Psoas muscle (tissue), 8 donors: ENCODE data around the gene KCND3. TPM values are rescaled to one million over a fixed set of nuclear protein-coding genes. Genes with fewer than 3 reads are reported as not detected.

Experiments
- ATAC-seq, 4 donors: fragments of 200-7000 bp; cut with Tn5 transposase; one replicate each; pipeline ENCODE4 v1.9.1; 2020; ENCODE audit warnings: moderate library complexity in 3 of 4, mild to moderate bottlenecking in 2 of 4
- DNase-seq, 2 donors: peaks; one replicate each; pipeline ENCODE4 v3.0.0-alpha.2; 2020
- H3K27ac ChIP-seq: fragments of 200-600 bp; one replicate; pipeline ENCODE4 v1.8.0; 2022
- H3K27me3 ChIP-seq, 3 donors: fragments of 200-600 bp in 1 of 3; one replicate each; pipeline versions ENCODE4 v1.6.1 to v1.8.0; 2013 to 2022; ENCODE audit warnings: low read length in 2 of 3, mild to moderate bottlenecking in 2 of 3, moderate library complexity in 1 of 3; ENCODE audit not compliant: insufficient read depth in 3 of 3
- H3K36me3 ChIP-seq, 2 donors: fragments of 200-600 bp in 1 of 2; one replicate each; pipeline versions ENCODE4 v1.6.1 to v1.8.0; 2013 to 2022; ENCODE audit warnings: low read depth in 1 of 2, mild to moderate bottlenecking in 1 of 2, moderate library complexity in 1 of 2; ENCODE audit not compliant: insufficient read depth in 1 of 2
- H3K4me1 ChIP-seq: fragments of 200-600 bp; one replicate; pipeline ENCODE4 v1.8.0; 2022
- H3K4me3 ChIP-seq: fragments of 200-600 bp; one replicate; pipeline ENCODE4 v1.8.0; 2022; ENCODE audit warnings: mild to moderate bottlenecking
- H3K9me3 ChIP-seq: fragments of 200-600 bp; one replicate; pipeline ENCODE4 v1.8.0; 2022
- CTCF ChIP-seq: fragments of 200-600 bp; IDR thresholded peaks from one replicate; pipeline ENCODE4 v1.8.0; 2022; ENCODE audit warnings: antibody characterized with exemption
- WGBS, 3 donors: extraction: QIAGEN DNeasy Blood & Tissue Kit; methylation state at CpG; one replicate each; pipeline versions ENCODE4 v1.1.6 to v1.1.7; 2013; 5-methylcytosine and 5-hydroxymethylcytosine counted together
- intact Hi-C, 2 donors: fragments of 100-400 bp; cut with DNase I; formaldehyde crosslinking; loops; one replicate each; pipeline versions ENCODE4 v1.11.0 to v1.14.2; 2022
- long read RNA-seq, 2 donors: library from polyadenylated mRNA; unstranded; transcript quantifications; one replicate each; pipeline ENCODE4 v2.0.0, GENCODE V29; 2021
- polyA plus RNA-seq, 3 donors: library from polyadenylated mRNA; stranded (reverse); fragments of 200-250 nt; gene quantifications; one replicate each; pipeline ENCODE4 v1.2.3, GENCODE V29; 2013
- total RNA-seq, 4 donors: library from RNA; stranded (reverse); fragmentation: NEBNext Ultra II Directional in 2 of 4; extraction: Animal tissue kit (Norgen Biotek cat#: 25700) in 2 of 4; gene quantifications; one replicate each; pipeline versions ENCODE4 v1.2.1 to v1.2.4, GENCODE V29; 2021 to 2023
- donor health status: healthy with polysubstance abuse.
- donor health status: DM: no; HTN: no; CAD: no; lungs with moderate emphysema.
- donor health status: Bipolar disorder and iron deficiency.
- donor health status: healthy.
- donor health status: DM: yes; HTN: yes; CAD: no.
- donor health status: DM: no; HTN: no; CAD: no.
- donor health status: DM: no; HTN: no; CAD: no.
- donor health status: DM: yes; HTN: yes; CAD: no.

Gene KCND3
- total RNA-seq: 1 to 10 TPM; 1.2 to 4.1 (median 2.2) TPM
- 1 to 10 TPM in 1 of 3 donors, under 1 TPM in 2; 0.53 to 1.3 (median 0.84) TPM for polyA plus RNA-seq
- long read RNA-seq, donor 1: 0 reads
- long read RNA-seq, donor 2, partial matches to known transcripts: 0 of 8 reads
- long read RNA-seq, donor 2, other reads (novel, unspliced or antisense): 8 of 8 reads

- Histone ChIP-seq H3K4me1 (peaks cover 35% of the 10 kb centered on the region), H3K36me3 (no peaks in the 10 kb centered on the region), H3K9me3 (no peaks in the 10 kb centered on the region), H3K4me3 (peak within 1 kb of the TSS; percentile 79), H3K27ac (peak within 1 kb of the TSS; percentile 72), H3K27me3 (peaks cover 0 to 2% (median 0%) of the 10 kb centered on the region in 3 donors)
- TF ChIP-seq CTCF: no peak
- DNase-seq (peak; percentile 42 to 75), ATAC-seq (peak in 3 of 4 donors; percentile 25 to 33 (median 29))
- 0 to 1% (median 0%) methylated on average over 4 to 76 of the region's 83 CpGs for WGBS, 3 donors
- intact Hi-C loops: loop anchor here (2.0 to 10.0 kb wide), 4 partner anchors 81 to 345 kb away; no protein-coding TSS in a partner anchor
These were observed at the start of gene KCND3 for GRCh38 chr1:111989531-111990025. Gene KCND3 (minus strand): TSS chr1:111989668.

GRCh38 chr1:112034277-112034676 lies 44.8 kb upstream of the KCND3 start:
- ATAC-seq (no peak), DNase-seq (no peak)
- Histone ChIP-seq H3K4me1 (no peaks in the 10 kb centered on the region), H3K36me3 (no peaks in the 10 kb centered on the region), H3K27me3 (no peaks in the 10 kb centered on the region), H3K4me3 (no peak overlapping the region), H3K27ac (no peak overlapping the region), H3K9me3 (no peaks in the 10 kb centered on the region)
- 80 to 88% (median 86%) methylated on average over 1 of the region's 1 CpG for WGBS, 3 donors
- TF ChIP-seq CTCF: no peak
- intact Hi-C loops: no loop called here

GRCh38 chr1:112033439-112034120 lies 44.1 kb upstream of the KCND3 start:
- Histone ChIP-seq H3K9me3 (no peaks in the 10 kb centered on the region), H3K27ac (no peak overlapping the region), H3K36me3 (no peaks in the 10 kb centered on the region), H3K27me3 (no peaks in the 10 kb centered on the region), H3K4me1 (no peaks in the 10 kb centered on the region), H3K4me3 (no peak overlapping the region)
- TF ChIP-seq CTCF: no peak
- ATAC-seq: no peak
- no peak for DNase-seq
- intact Hi-C loops: no loop called here
- 65 to 69% (median 68%) methylated on average over 3 of the region's 3 CpGs for WGBS, 3 donors

- TF ChIP-seq CTCF: no peak
- ATAC-seq (no peak), DNase-seq (no peak)
- 35 to 44% (median 36%) methylated on average over 5 of the region's 5 CpGs for WGBS, 3 donors
- Histone ChIP-seq H3K4me3 (no peak overlapping the region), H3K36me3 (no peaks in the 10 kb centered on the region), H3K4me1 (peaks cover 11% of the 10 kb centered on the region), H3K9me3 (no peaks in the 10 kb centered on the region), H3K27ac (no peak overlapping the region), H3K27me3 (no peaks in the 10 kb centered on the region)
- intact Hi-C loops: no loop called here
These were observed 40.7 kb upstream of the KCND3 start for GRCh38 chr1:112030157-112030556.
